SK-N-SH (cell line): ENCODE results near the gene POC1B.
A peak's percentile ranks its signal among the peaks of the same experiment; 100 is the strongest.

Experiments
- EZH2phosphoT487 ChIP-seq: fragments of 200-600 bp; sonication (generic); IDR thresholded peaks from 2 replicates; pipeline ENCODE4 v1.6.1; 2017; ENCODE audit warnings: low read depth, mixed run types, mild to moderate bottlenecking, antibody characterized with exemption, moderate library complexity, borderline replicate concordance
- FOSL2 ChIP-seq: IDR thresholded peaks from 2 replicates; pipeline ENCODE4 v1.4.0; 2012; ENCODE audit warnings: low read depth, mild to moderate bottlenecking, moderate library complexity, borderline replicate concordance
- FOXM1 ChIP-seq: IDR thresholded peaks from 2 replicates; pipeline ENCODE4 v1.4.0; 2012; ENCODE audit warnings: low read depth, mild to moderate bottlenecking
- JUND ChIP-seq: IDR thresholded peaks from 2 replicates; pipeline ENCODE4 v1.4.0; 2012
- NRF1 ChIP-seq: IDR thresholded peaks from 2 replicates; pipeline ENCODE4 v1.6.1; 2012; ENCODE audit warnings: low read depth, mild to moderate bottlenecking, low read length
- POLR2AphosphoS5 ChIP-seq: IDR thresholded peaks from 2 replicates; pipeline ENCODE4 v1.6.1; 2012; ENCODE audit warnings: low read depth, low read length
- TAF1 ChIP-seq: IDR thresholded peaks from 2 replicates; pipeline ENCODE4 v1.6.1; 2012; ENCODE audit warnings: low read depth, mild to moderate bottlenecking, low read length, moderate library complexity, borderline replicate concordance
- TF ChIP-seq, protein P1 (sequence below): fragments of 200-600 bp; sonication (generic); IDR thresholded peaks from 2 replicates; pipeline ENCODE4 v1.6.1; 2017; ENCODE audit warnings: antibody characterized with exemption, mild to moderate bottlenecking, moderate library complexity
- TF ChIP-seq, protein P2 (sequence below): IDR thresholded peaks from 2 replicates; pipeline ENCODE4 v1.4.0; 2012; ENCODE audit warnings: low read depth

DNA sequence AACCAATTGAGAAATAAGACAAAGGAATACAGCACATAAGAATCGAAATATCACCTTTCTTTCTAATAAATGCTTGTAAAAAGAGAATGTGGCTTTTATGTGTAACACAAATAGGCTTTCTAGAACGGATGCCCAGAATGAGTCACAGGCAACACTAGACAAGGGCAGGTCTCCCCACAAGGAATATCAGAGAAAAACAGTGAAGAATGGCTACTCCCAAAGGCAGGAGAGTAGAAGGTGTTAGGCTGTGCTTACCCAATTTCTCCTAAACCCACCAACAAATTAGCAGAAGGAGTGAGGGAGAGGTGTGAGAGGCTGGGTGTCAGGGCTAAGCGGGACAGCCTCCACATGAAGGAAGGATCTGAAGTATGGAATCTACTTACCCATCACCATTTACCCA is 56.5 kb downstream of the POC1B start:
- TF ChIP-seq EZH2phosphoT487 = no peak
- TF ChIP-seq TAF1 = no peak
- TF ChIP-seq POLR2AphosphoS5 = no peak
- TF ChIP-seq, protein P1, sequence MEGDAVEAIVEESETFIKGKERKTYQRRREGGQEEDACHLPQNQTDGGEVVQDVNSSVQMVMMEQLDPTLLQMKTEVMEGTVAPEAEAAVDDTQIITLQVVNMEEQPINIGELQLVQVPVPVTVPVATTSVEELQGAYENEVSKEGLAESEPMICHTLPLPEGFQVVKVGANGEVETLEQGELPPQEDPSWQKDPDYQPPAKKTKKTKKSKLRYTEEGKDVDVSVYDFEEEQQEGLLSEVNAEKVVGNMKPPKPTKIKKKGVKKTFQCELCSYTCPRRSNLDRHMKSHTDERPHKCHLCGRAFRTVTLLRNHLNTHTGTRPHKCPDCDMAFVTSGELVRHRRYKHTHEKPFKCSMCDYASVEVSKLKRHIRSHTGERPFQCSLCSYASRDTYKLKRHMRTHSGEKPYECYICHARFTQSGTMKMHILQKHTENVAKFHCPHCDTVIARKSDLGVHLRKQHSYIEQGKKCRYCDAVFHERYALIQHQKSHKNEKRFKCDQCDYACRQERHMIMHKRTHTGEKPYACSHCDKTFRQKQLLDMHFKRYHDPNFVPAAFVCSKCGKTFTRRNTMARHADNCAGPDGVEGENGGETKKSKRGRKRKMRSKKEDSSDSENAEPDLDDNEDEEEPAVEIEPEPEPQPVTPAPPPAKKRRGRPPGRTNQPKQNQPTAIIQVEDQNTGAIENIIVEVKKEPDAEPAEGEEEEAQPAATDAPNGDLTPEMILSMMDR = no peak
- TF ChIP-seq FOSL2 = peak; percentile 26; the same call in 1 of the 2 replicates
- TF ChIP-seq JUND = peak; percentile 30; the same call in 1 of the 2 replicates
- TF ChIP-seq, protein P2, sequence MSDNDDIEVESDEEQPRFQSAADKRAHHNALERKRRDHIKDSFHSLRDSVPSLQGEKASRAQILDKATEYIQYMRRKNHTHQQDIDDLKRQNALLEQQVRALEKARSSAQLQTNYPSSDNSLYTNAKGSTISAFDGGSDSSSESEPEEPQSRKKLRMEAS = no peak
- no peak for TF ChIP-seq FOXM1
- TF ChIP-seq NRF1 = no peak
